Measurements from ENCODE around the gene EML1.

Gene EML1

GRCh38 chr14:99792210-99792535 is 1.0 kb upstream of the EML1 start:
- TF ChIP-seq ZFX (IDR thresholded peaks at IDR 0.05; ENCODE audit: borderline replicate concordance) (no peak), CTCF (IDR thresholded peaks at IDR 0.05) (no peak)

GRCh38 chr14:99792551-99793212 is 531 bp upstream of the EML1 start:
- H3K27ac ChIP-seq: no peak overlapping the region
- TF ChIP-seq CTCF (IDR thresholded peaks at IDR 0.05) (no peak), ZFX (IDR thresholded peaks at IDR 0.05; ENCODE audit: borderline replicate concordance) (no peak)

More at GRCh38 chr14:99792210-99792535, 1.0 kb upstream of the EML1 start:
- no peak overlapping the region for H3K27ac ChIP-seq

- no peak for TF ChIP-seq CTCF (IDR thresholded peaks at IDR 0.05)
- no peak for TF ChIP-seq ZFX (IDR thresholded peaks at IDR 0.05; ENCODE audit: borderline replicate concordance)
- H3K27ac ChIP-seq: no peak overlapping the region
Observed at GRCh38 chr14:99794151-99794780, 1.1 kb downstream of the EML1 start.

GRCh38 chr14:99795046-99795445 is 1.8 kb downstream of the EML1 start:
- H3K27ac ChIP-seq: no peak overlapping the region
- no peak for TF ChIP-seq ZFX (IDR thresholded peaks at IDR 0.05; ENCODE audit: borderline replicate concordance)
- TF ChIP-seq CTCF (IDR thresholded peaks at IDR 0.05): no peak

- no peak overlapping the region for H3K27ac ChIP-seq
- TF ChIP-seq ZFX (IDR thresholded peaks at IDR 0.05; ENCODE audit: borderline replicate concordance): no peak
- no peak for TF ChIP-seq CTCF (IDR thresholded peaks at IDR 0.05)
Observed at GRCh38 chr14:99797231-99797630, 4.0 kb downstream of the EML1 start.

GRCh38 chr14:99800781-99801180 is 7.6 kb downstream of the EML1 start:
- TF ChIP-seq ZFX (IDR thresholded peaks at IDR 0.05; ENCODE audit: borderline replicate concordance) (no peak), CTCF (IDR thresholded peaks at IDR 0.05) (no peak)
- no peak overlapping the region for H3K27ac ChIP-seq

GRCh38 chr14:99802301-99803105 is 9.3 kb downstream of the EML1 start:
- no peak overlapping the region for H3K27ac ChIP-seq
- no peak for TF ChIP-seq CTCF (IDR thresholded peaks at IDR 0.05)
- no peak for TF ChIP-seq ZFX (IDR thresholded peaks at IDR 0.05; ENCODE audit: borderline replicate concordance)

Data from 22Rv1 (cell line).